ENCODE measurements around the gene COL7A1. TPM values are rescaled to one million over a fixed set of nuclear protein-coding genes. Genes with fewer than 3 reads are reported as not detected.

The COL7A1 gene
- total RNA-seq, 1 donor from 2014 or later, result under 0.01 TPM

Other genes with a start within 250 kb of the COL7A1 start
- not detected in 2 replicates for gene FBXW12, start 223.1 kb downstream of the COL7A1 start, total RNA-seq
- 13.9 and 20.5 TPM in 2 replicates for gene PLXNB1, start 165.2 kb downstream of the COL7A1 start, total RNA-seq
- gene CCDC51, start 155.2 kb downstream of the COL7A1 start, total RNA-seq, result 9.7 and 13.1 TPM in 2 replicates
- 108 and 193 TPM in 2 replicates for gene TMA7, start 155.1 kb downstream of the COL7A1 start, total RNA-seq
- 4.9 and 6.1 TPM in 2 replicates for gene ATRIP, start 148.6 kb downstream of the COL7A1 start, total RNA-seq
- 71.8 and 91.9 TPM in 2 replicates for gene SHISA5, start 91.2 kb downstream of the COL7A1 start, total RNA-seq
- gene PFKFB4, start 38.5 kb downstream of the COL7A1 start, total RNA-seq, result 0.76 and 1.3 TPM in 2 replicates
- gene UCN2, start 31.5 kb downstream of the COL7A1 start, total RNA-seq, result not detected in 2 replicates
- gene UQCRC1, start 14.3 kb upstream of the COL7A1 start, total RNA-seq, result 311 and 325 TPM in 2 replicates
- gene TMEM89, start 26.4 kb upstream of the COL7A1 start, total RNA-seq, result 0.13 TPM in 1 of 2 replicates, not detected in the other
- 11.0 and 12.5 TPM in 2 replicates for gene SLC26A6, start 40.1 kb upstream of the COL7A1 start, total RNA-seq
- 0.13 and 0.25 TPM in 2 replicates for gene CELSR3, start 67.6 kb upstream of the COL7A1 start, total RNA-seq
- gene NCKIPSD, start 90.6 kb upstream of the COL7A1 start, total RNA-seq, result 4.6 and 5.9 TPM in 2 replicates
- gene IP6K2, start 121.9 kb upstream of the COL7A1 start, total RNA-seq, result 31.1 and 47.2 TPM in 2 replicates

All from dermis microvascular lymphatic vessel endothelial cell (primary cell).